H1 (cell line): Measurements from ENCODE around the gene CLN3. TPM values are rescaled to one million over a fixed set of nuclear protein-coding genes. Genes with fewer than 3 reads are reported as not detected.
A peak's percentile ranks its signal among the peaks of the same experiment; 100 is the strongest.

Source experiments
- CTCF ChIA-PET: fragments of 300-600 bp; sonication (Branson Sonifier 250); formaldehyde crosslinking; loops from one replicate; lab custom pipeline; 2021; ENCODE audit not compliant: partially characterized antibody; lab: Charles Lee
- POLR2A ChIA-PET: fragments of 300-600 bp; sonication (Branson Sonifier 250); formaldehyde crosslinking; loops from one replicate; lab custom pipeline; 2021; ENCODE audit warnings: inconsistent platforms; ENCODE audit not compliant: partially characterized antibody; lab: Charles Lee
- DNase-seq, 2 experiments: peaks; one replicate each; pipeline versions ENCODE4 v3.0.0 to v3.0.0-alpha.2; 2010 to 2022; ENCODE audit warnings: low spot score in 2 of 2, low read depth in 1 of 2, mixed read lengths in 1 of 2
- FAIRE-seq: peaks from 2 replicates; lab custom pipeline; 2011; peaks lifted over from hg19 to GRCh38; lab: Jason Lieb, UNC
- H2AFZ ChIP-seq: 2 replicates; pipeline ENCODE4 v1.8.1; 2012; ENCODE audit warnings: low read length, inconsistent platforms
- H2AK5ac ChIP-seq: 2 replicates; pipeline ENCODE4 v1.6.1; 2013; ENCODE audit warnings: low read depth, low read length
- H2BK120ac ChIP-seq: replicated peaks from 2 replicates; pipeline ENCODE3; 2013; ENCODE audit warnings: low read depth, low read length, inconsistent platforms
- H2BK12ac ChIP-seq: 2 replicates; pipeline ENCODE4 v1.6.1; 2013; ENCODE audit warnings: low read depth, low read length
- H2BK15ac ChIP-seq: 2 replicates; pipeline ENCODE4 v1.6.1; 2013; ENCODE audit warnings: low read length
- H2BK20ac ChIP-seq: 2 replicates; pipeline ENCODE4 v1.6.1; 2013; ENCODE audit warnings: low read length
- H2BK5ac ChIP-seq: 2 replicates; pipeline ENCODE4 v1.6.1; 2013; ENCODE audit warnings: low read depth, low read length
- H3K14ac ChIP-seq: 2 replicates; pipeline ENCODE4 v1.6.1; 2013; ENCODE audit warnings: inconsistent platforms; ENCODE audit not compliant: insufficient read length
- H3K18ac ChIP-seq: 2 replicates; pipeline ENCODE4 v1.6.1; 2013; ENCODE audit warnings: low read length; ENCODE audit errors: extremely low read depth
- H3K23ac ChIP-seq: 2 replicates; pipeline ENCODE4 v1.6.1; 2013; ENCODE audit warnings: inconsistent platforms; ENCODE audit not compliant: insufficient read length
- H3K23me2 ChIP-seq: 2 replicates; pipeline ENCODE4 v1.6.1; 2013; ENCODE audit warnings: low read depth, low read length
- H3K27ac ChIP-seq: 2 replicates; pipeline ENCODE4 v1.6.1; 2011; ENCODE audit warnings: low read depth, low read length, inconsistent platforms
- H3K27me3 ChIP-seq, 4 experiments: replicated peaks in 1 of 4; 1 replicate in 1 of 4; 2 replicates in 3 of 4; pipeline versions ENCODE4 v1.6.1 to v1.8.1; 2011 to 2013; ENCODE audit warnings: low read length in 3 of 4, mild to moderate bottlenecking in 3 of 4, inconsistent platforms in 2 of 4, mixed read lengths in 2 of 4, moderate library complexity in 1 of 4; ENCODE audit not compliant: control insufficient read depth in 3 of 4, insufficient read depth in 3 of 4; ENCODE audit errors: extremely low read depth in 1 of 4
- H3K36me3 ChIP-seq, 4 experiments: 2 replicates each; pipeline versions ENCODE4 v1.6.1 to v1.8.1; 2011 to 2013; ENCODE audit warnings: mild to moderate bottlenecking in 4 of 4, low read length in 3 of 4, moderate library complexity in 2 of 4, control low read depth in 1 of 4, inconsistent platforms in 1 of 4; ENCODE audit not compliant: insufficient read depth in 4 of 4, control insufficient read depth in 2 of 4
- H3K4ac ChIP-seq: replicated peaks from 2 replicates; pipeline ENCODE3; 2013; ENCODE audit warnings: low read length, low read depth, mixed read lengths, inconsistent platforms; ENCODE audit not compliant: insufficient read length
- H3K4me1 ChIP-seq, 4 experiments: replicated peaks in 1 of 4; 1 replicate in 1 of 4; 2 replicates in 3 of 4; pipeline versions ENCODE4 v1.6.1 to v1.8.1; 2011 to 2013; ENCODE audit warnings: low read length in 3 of 4, inconsistent platforms in 2 of 4, mixed read lengths in 1 of 4; ENCODE audit not compliant: insufficient read depth in 4 of 4, control insufficient read depth in 3 of 4
- H3K4me2 ChIP-seq, 2 experiments: 2 replicates each; pipeline versions ENCODE4 v1.6.1 to v1.8.1; 2011 to 2013; ENCODE audit warnings: low read depth in 2 of 2, low read length in 2 of 2, control low read depth in 1 of 2, inconsistent platforms in 1 of 2, mild to moderate bottlenecking in 1 of 2; ENCODE audit not compliant: insufficient read depth in 1 of 2
- H3K4me3 ChIP-seq, 4 experiments: fragments of 200-600, 300-600 bp in 1 of 4; sonication (generic), shearing (Covaris generic), sonication (Bioruptor Twin) in 1 of 4; 2 replicates each; pipeline versions ENCODE4 v1.5.1 to v1.8.1; 2011 to 2016; ENCODE audit warnings: low read length in 4 of 4, low read depth in 3 of 4, control low read depth in 2 of 4, inconsistent platforms in 2 of 4, mild to moderate bottlenecking in 2 of 4, mixed read lengths in 1 of 4, moderate library complexity in 1 of 4; ENCODE audit not compliant: insufficient read depth in 2 of 4; ENCODE audit errors: extremely low read depth in 1 of 4
- H3K56ac ChIP-seq: replicated peaks from 2 replicates; pipeline ENCODE3; 2013; ENCODE audit warnings: low read depth, mild to moderate bottlenecking, mixed read lengths, low read length, inconsistent platforms; ENCODE audit not compliant: insufficient read length
- H3K79me1 ChIP-seq: 2 replicates; pipeline ENCODE4 v1.6.1; 2013; ENCODE audit warnings: low read depth, low read length, control low read depth
- H3K79me2 ChIP-seq, 2 experiments: 2 replicates each; pipeline versions ENCODE4 v1.6.1 to v1.8.1; 2012 to 2013; ENCODE audit warnings: low read length in 2 of 2, mild to moderate bottlenecking in 2 of 2, inconsistent platforms in 1 of 2; ENCODE audit not compliant: insufficient read depth in 2 of 2, control insufficient read depth in 1 of 2
- H3K9ac ChIP-seq, 4 experiments: replicated peaks in 1 of 4; 1 replicate in 1 of 4; 2 replicates in 3 of 4; pipeline versions ENCODE4 v1.6.1 to v1.8.1; 2011 to 2013; ENCODE audit warnings: low read depth in 3 of 4, low read length in 3 of 4, control low read depth in 2 of 4, mild to moderate bottlenecking in 2 of 4, moderate library complexity in 2 of 4, inconsistent platforms in 1 of 4; ENCODE audit errors: extremely low read depth in 1 of 4
- H3K9me3 ChIP-seq, 2 experiments: 2 replicates each; pipeline versions ENCODE4 v1.6.1 to v1.8.1; 2012 to 2013; ENCODE audit warnings: mild to moderate bottlenecking in 2 of 2, moderate library complexity in 2 of 2, control low read depth in 1 of 2, inconsistent platforms in 1 of 2, low read depth in 1 of 2, low read length in 1 of 2, mixed read lengths in 1 of 2; ENCODE audit not compliant: insufficient read depth in 2 of 2
- H4K20me1 ChIP-seq, 2 experiments: replicated peaks in 1 of 2; 2 replicates each; pipeline versions ENCODE3 to v1.8.1; 2011 to 2013; ENCODE audit warnings: inconsistent platforms in 2 of 2, low read length in 2 of 2, mild to moderate bottlenecking in 1 of 2; ENCODE audit not compliant: insufficient read depth in 2 of 2, control insufficient read depth in 1 of 2
- H4K5ac ChIP-seq: 2 replicates; pipeline ENCODE4 v1.6.1; 2013; ENCODE audit warnings: low read length, low read depth, mixed read lengths, inconsistent platforms; ENCODE audit not compliant: insufficient read length
- H4K8ac ChIP-seq: 2 replicates; pipeline ENCODE4 v1.8.0; 2013; ENCODE audit warnings: mild to moderate bottlenecking, moderate library complexity, low read length, inconsistent platforms; ENCODE audit not compliant: insufficient read depth; ENCODE audit errors: extremely low read depth
- H4K91ac ChIP-seq: replicated peaks from 2 replicates; pipeline ENCODE3; 2013; ENCODE audit warnings: low read length, mixed read lengths, inconsistent platforms; ENCODE audit not compliant: insufficient read length
- CHD2 ChIP-seq: IDR thresholded peaks from 2 replicates; pipeline ENCODE4 v1.6.1; 2012; ENCODE audit warnings: low read length, improper control_type of control experiment
- EGR1 ChIP-seq: IDR thresholded peaks from 2 replicates; pipeline ENCODE4 v1.6.1; 2011; ENCODE audit warnings: low read depth, low read length, borderline replicate concordance
- HDAC2 ChIP-seq, 2 experiments: fragments of 300-600 bp in 1 of 2; sonication (generic) in 1 of 2; IDR thresholded peaks; 2 replicates each; pipeline ENCODE4 v1.6.1; 2011 to 2012; ENCODE audit warnings: low read depth in 2 of 2, low read length in 2 of 2, mild to moderate bottlenecking in 2 of 2, moderate library complexity in 2 of 2, borderline replicate concordance in 1 of 2, inconsistent platforms in 1 of 2
- JUN ChIP-seq: IDR thresholded peaks from 2 replicates; pipeline ENCODE4 v1.6.1; 2011; ENCODE audit warnings: low read depth, mild to moderate bottlenecking, improper control_type of control experiment, low read length
- MAFK ChIP-seq: IDR thresholded peaks from 2 replicates; pipeline ENCODE4 v1.6.1; 2012; ENCODE audit warnings: low read depth, mild to moderate bottlenecking, improper control_type of control experiment, low read length
- RNF2 ChIP-seq: fragments of 200-900, 300-1000 bp; sonication (generic); IDR thresholded peaks from 2 replicates; pipeline ENCODE4 v1.7.1; 2016; ENCODE audit warnings: borderline replicate concordance, low read depth, mild to moderate bottlenecking, antibody characterized with exemption, low read length; ENCODE audit not compliant: poor library complexity, severe bottlenecking; ENCODE audit errors: missing control alignments
- RXRA ChIP-seq: IDR thresholded peaks from 2 replicates; pipeline ENCODE4 v1.6.1; 2011; ENCODE audit warnings: low read depth, mild to moderate bottlenecking, low read length, moderate library complexity; ENCODE audit not compliant: insufficient read depth
- SIRT6 ChIP-seq: IDR thresholded peaks from one replicate; pipeline ENCODE4 v1.7.1; 2012; ENCODE audit warnings: low read length, inconsistent platforms
- SP2 ChIP-seq: IDR thresholded peaks from 2 replicates; pipeline ENCODE4 v1.6.1; 2012; ENCODE audit warnings: mild to moderate bottlenecking, low read length, inconsistent platforms
- YY1 ChIP-seq: IDR thresholded peaks from 2 replicates; pipeline ENCODE4 v1.6.1; 2011; ENCODE audit warnings: low read depth, mild to moderate bottlenecking, low read length
- WGBS, 2 experiments: shearing (Covaris generic) in 1 of 2; methylation state at CpG; one replicate each; pipeline versions ENCODE4 v1.1.6 to v1.1.7; 2013 to 2015; ENCODE audit warnings: low lambda C conversion rate in 2 of 2, mixed read lengths in 2 of 2, inconsistent platforms in 1 of 2, low coverage in 1 of 2, missing lambda C conversion rate in 1 of 2; ENCODE audit not compliant: insufficient replicate concordance in 2 of 2, insufficient coverage in 1 of 2, insufficient read length in 1 of 2; ENCODE audit errors: extremely low coverage in 1 of 2, missing lambda C conversion rate in 1 of 2; 5-methylcytosine and 5-hydroxymethylcytosine counted together
- polyA plus RNA-seq, 7 experiments: library from polyadenylated mRNA; depleted of rRNA in 3 of 7; stranded (reverse) in 5 of 7; unstranded in 2 of 7; fragments of >200 nt in 5 of 7; fragments of 200-250 nt in 2 of 7; gene quantifications; 1 replicate in 5 of 7; 2 replicates in 1 of 7; 4 replicates in 1 of 7; pipeline versions ENCODE4 v1.2.1 to v1.2.3, GENCODE V29; 2011 to 2013; ENCODE audit warnings: missing spikeins in 2 of 7, mixed read lengths in 2 of 7
- total RNA-seq: library from RNA; stranded (reverse); fragmentation: NEBNext Ultra II Directional; extraction: Animal tissue kit (Norgen Biotek cat#: 25700); gene quantifications from 2 replicates; pipeline ENCODE4 v1.2.1, GENCODE V29; 2021
- TF ChIP-seq, protein P1 (sequence below): IDR thresholded peaks from 2 replicates; pipeline ENCODE4 v1.6.1; 2012; ENCODE audit warnings: inconsistent platforms

CLN3 gene
- total and polyA plus RNA-seq, 2 of the 8 experiments (the other 6 are each of a cell fraction or from before 2014, with no cell fraction given) = 22.9 to 44.3 TPM

DNA sequence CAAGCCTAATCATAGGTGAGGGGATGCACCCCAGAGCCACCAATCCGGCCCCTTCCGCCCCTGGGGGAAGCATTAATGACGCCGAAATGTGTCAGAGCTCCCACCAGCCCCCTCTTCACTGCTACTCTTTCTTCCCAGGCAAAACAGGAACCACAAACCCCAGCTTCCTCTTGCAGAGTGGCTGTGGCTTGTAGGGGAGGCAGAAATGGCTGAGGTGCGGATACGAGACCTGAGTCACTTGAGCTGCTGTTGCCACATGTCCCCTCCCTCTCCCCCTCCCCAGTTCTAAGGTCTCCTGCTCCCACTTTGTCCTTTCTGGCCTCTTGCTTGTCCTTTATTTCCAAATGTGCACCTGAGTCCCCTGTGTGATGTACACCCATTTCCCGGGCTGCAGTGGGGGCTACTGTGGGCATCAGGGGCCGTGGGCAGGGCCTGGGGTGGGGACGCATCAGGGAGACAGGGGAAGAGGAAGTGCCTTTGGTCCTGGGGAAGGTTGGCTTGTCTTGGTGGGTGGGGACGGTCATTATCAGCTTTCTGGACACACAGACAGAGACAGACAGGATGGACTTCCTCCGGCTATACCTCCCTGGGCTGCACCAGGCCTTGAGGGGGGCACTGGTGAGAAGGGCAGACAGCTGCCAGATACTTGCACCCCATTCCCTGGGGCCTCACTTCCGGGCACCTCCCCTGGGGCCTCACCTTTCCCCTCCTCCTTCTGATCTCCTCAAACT, 2.4 kb upstream of the CLN3 start, which contains the start of gene APOBR:
Gene APOBR, plus strand, starts transcription at position 523 of the 731 bp plus-strand sequence. Its CDS starts 39 bp downstream, at position 562.
- H2BK120ac ChIP-seq = no peak within 1 kb of the TSS
- no peaks in the 10 kb centered on the region; the same call in 1 of the 2 replicates for H3K23me2 ChIP-seq
- H3K27ac ChIP-seq = no peak within 1 kb of the TSS
- H2AK5ac ChIP-seq = no peak within 1 kb of the TSS
- no peaks in the 10 kb centered on the region for H3K36me3 ChIP-seq
- no peak within 1 kb of the TSS for H3K4ac ChIP-seq
- H3K23ac ChIP-seq = no peak within 1 kb of the TSS
- H3K79me1 ChIP-seq = no peaks in the 10 kb centered on the region
- H3K27me3 ChIP-seq = peaks cover 0 to 2% (median 0%) of the 10 kb centered on the region in 4 experiments; a peak in 1 of 7 replicates
- no peaks in the 10 kb centered on the region for H4K20me1 ChIP-seq
- no peak within 1 kb of the TSS for H2BK5ac ChIP-seq
- no peak within 1 kb of the TSS for H3K56ac ChIP-seq
- no peak within 1 kb of the TSS for H4K91ac ChIP-seq
- POLR2A ChIA-PET = interaction anchor here (1.0 kb wide), 1 partner anchor 12 kb away, joined by 3 read pairs; no protein-coding TSS in a partner anchor
- TF ChIP-seq YY1 = no peak
- no peak for TF ChIP-seq CHD2
- TF ChIP-seq, protein P1, sequence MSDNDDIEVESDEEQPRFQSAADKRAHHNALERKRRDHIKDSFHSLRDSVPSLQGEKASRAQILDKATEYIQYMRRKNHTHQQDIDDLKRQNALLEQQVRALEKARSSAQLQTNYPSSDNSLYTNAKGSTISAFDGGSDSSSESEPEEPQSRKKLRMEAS = no peak
- no peak for TF ChIP-seq SP2
- no peak for TF ChIP-seq SIRT6
- no peak for TF ChIP-seq JUN
- no peak for TF ChIP-seq MAFK
- TF ChIP-seq HDAC2 (IDR thresholded peaks at IDR 0.05; ENCODE audit: borderline replicate concordance in 1 of 2, low read depth in 2 of 2, low read length in 2 of 2) = no peak
- TF ChIP-seq EGR1 = no peak
- TF ChIP-seq RNF2 = no peak
- no peak for TF ChIP-seq RXRA
- H3K4me3 ChIP-seq = no peak within 1 kb of the TSS
- H2BK15ac ChIP-seq = no peak within 1 kb of the TSS
- no peak within 1 kb of the TSS; a peak in 1 of 7 replicates for H3K9ac ChIP-seq
- peak within 1 kb of the TSS; percentile 41; the same call in 1 of the 2 replicates for H4K8ac ChIP-seq
- H3K18ac ChIP-seq = no peak within 1 kb of the TSS
- no peak within 1 kb of the TSS for H3K14ac ChIP-seq
- H4K5ac ChIP-seq = no peak within 1 kb of the TSS
- no peaks in the 10 kb centered on the region for H3K9me3 ChIP-seq
- CTCF ChIA-PET = interaction anchor here (1.3 kb wide), 1 partner anchor 9 kb away, joined by 4 read pairs; no protein-coding TSS in a partner anchor
- no peaks in the 10 kb centered on the region for H3K4me1 ChIP-seq
- H3K4me2 ChIP-seq = no peak within 1 kb of the TSS
- no peak within 1 kb of the TSS for H2BK12ac ChIP-seq
- H2BK20ac ChIP-seq = no peak within 1 kb of the TSS
- H2AFZ ChIP-seq = no peak within 1 kb of the TSS
- no peaks in the 10 kb centered on the region for H3K79me2 ChIP-seq
- FAIRE-seq (no peak), DNase-seq (no peak)
- 91% methylated on average over 12 of the region's 12 CpGs; no CpG with 5 or more reads in 1 of the 2 experiments for WGBS, 2 experiments
